GM12873 (cell line): Measurements from ENCODE around the gene SH3PXD2A.

Source experiments
- TF ChIP-seq, protein P1 (sequence below): IDR thresholded peaks from 2 replicates; pipeline ENCODE4 v1.5.1; 2012; ENCODE audit warnings: low read depth, mild to moderate bottlenecking, moderate library complexity, low read length, control low read depth; ENCODE audit not compliant: insufficient read depth; ENCODE audit errors: missing control alignments

SH3PXD2A gene

DNA sequence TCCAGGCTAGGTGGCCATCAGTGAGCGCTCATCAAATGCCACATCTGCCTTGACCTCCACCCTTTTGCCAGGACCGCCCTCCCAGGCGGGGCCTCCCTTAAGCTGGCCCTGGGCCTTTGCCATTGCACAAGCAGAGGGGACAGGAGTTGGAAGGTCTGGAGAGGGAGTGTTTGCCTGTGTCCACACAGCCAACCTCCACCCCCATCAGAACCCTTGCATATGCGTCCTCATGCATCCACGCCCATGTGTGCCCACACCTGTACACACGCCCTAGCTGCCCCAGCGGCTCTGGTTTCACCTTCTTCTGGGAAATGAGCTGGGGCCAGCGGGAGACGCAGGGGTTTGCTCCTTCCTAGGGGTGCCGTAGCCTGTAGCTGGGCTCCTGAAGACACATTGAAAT is 297.9 kb downstream of the SH3PXD2A start:
- TF ChIP-seq, protein P1, sequence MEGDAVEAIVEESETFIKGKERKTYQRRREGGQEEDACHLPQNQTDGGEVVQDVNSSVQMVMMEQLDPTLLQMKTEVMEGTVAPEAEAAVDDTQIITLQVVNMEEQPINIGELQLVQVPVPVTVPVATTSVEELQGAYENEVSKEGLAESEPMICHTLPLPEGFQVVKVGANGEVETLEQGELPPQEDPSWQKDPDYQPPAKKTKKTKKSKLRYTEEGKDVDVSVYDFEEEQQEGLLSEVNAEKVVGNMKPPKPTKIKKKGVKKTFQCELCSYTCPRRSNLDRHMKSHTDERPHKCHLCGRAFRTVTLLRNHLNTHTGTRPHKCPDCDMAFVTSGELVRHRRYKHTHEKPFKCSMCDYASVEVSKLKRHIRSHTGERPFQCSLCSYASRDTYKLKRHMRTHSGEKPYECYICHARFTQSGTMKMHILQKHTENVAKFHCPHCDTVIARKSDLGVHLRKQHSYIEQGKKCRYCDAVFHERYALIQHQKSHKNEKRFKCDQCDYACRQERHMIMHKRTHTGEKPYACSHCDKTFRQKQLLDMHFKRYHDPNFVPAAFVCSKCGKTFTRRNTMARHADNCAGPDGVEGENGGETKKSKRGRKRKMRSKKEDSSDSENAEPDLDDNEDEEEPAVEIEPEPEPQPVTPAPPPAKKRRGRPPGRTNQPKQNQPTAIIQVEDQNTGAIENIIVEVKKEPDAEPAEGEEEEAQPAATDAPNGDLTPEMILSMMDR = no peak

DNA sequence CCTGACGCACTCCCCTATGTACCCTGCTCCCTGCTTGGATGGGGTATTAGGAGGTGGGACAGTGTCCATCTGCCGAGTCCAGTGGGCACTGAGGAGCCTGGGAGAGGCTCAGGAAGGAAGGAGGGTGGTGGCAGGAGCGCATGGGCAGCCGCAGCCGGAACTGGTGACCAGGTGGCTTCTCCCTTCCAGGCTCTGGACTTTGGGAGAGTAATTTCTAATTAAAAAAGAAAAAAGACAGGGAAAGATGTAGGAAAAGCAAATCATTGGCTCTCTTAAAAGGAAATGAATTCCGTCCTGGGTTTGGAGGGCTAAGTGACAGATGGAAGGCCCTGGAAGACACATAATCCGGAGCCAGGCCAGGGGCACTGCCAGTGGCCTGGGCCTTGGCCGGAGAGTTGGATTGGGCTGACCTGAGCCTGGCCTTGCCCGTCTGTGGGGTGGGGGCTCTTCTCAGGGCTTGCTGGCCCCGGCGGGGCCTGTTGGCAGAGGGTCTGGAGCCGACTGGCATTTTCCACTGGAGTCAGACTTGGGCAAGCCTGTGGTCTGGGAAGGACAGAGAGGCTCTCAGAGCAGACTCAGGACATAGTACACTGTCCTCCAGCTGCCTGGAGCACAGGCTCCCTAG is 298.9 kb downstream of the SH3PXD2A start:
- TF ChIP-seq, protein P1 = no peak

DNA sequence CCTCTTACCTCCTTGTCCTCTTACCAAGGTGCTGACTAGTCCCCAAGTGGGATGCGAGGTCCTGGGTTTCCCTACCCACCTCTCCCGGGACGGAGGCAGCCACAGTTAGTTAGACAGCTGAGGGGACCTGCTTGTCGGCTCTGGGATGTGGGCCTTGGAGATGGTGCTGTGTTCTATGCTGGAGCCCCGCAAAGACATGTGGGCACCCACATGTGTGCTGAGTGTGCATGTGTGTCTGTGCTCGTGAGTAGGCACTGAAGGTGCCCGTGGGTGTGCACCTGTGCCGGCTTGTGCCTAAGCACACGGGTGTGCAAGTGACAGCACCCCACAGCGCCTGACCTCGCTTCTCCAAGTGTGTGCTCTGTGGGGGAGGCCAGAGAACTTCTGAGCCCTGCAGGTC is 299.7 kb downstream of the SH3PXD2A start:
- TF ChIP-seq, protein P1 = no peak

DNA sequence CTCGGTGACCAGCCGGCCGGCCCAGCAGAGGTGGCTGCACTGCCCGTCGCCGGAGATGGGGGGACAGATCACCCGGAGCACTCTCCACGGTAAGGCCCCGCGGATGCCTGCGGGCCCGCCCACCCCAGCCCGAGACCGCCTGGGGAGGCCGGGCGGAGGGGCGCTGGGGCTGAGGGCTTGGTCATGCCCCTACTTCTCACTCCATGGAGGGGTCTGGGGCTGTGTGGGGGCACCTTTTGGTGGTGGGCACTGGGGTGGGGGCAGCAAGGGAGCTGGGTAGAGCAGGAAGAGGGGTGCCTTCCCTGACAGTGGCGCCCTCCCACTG is 300.1 kb downstream of the SH3PXD2A start:
- TF ChIP-seq, protein P1 = no peak

DNA sequence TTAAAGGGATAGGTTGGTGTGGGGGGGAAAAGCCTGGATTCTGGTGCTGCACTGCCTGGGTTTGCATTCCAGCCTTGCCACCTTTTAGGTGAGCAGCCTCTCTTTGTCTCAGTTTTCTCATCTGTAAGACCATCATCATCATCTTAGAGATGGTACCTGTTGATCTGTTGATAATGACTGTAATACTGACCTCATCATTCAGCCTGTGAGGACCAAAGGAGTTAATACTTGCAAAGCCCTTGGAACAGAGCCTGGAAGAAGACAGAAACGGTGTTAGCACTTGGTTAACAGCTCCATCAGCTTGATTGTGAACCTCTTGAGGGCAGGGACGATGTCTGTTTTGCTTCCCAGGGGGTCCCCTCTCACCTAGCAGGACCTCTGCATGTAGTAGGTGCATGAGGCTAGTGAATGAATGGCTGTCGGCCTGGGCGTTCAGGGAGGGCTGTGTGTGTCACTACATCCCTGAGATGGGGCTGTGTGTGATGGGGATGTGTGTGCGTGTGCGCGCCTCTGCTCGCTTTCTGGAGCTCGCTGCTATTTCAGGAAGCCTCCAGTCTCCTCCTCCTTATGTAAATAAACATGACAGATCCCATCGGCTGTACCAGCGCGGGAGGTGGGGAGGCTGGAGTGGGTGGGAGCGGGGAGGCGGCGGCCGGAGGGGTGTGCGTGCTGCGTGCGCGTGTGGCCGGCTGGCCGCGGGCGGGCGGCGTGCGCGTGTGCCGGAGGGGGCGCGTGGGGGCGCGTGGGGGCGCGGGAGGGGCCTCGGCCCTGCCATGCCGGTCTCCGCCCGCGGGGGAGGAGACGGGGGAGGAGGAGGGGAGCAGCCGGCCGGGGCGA is 300.7 kb downstream of the SH3PXD2A start:
- TF ChIP-seq, protein P1 = no peak

DNA sequence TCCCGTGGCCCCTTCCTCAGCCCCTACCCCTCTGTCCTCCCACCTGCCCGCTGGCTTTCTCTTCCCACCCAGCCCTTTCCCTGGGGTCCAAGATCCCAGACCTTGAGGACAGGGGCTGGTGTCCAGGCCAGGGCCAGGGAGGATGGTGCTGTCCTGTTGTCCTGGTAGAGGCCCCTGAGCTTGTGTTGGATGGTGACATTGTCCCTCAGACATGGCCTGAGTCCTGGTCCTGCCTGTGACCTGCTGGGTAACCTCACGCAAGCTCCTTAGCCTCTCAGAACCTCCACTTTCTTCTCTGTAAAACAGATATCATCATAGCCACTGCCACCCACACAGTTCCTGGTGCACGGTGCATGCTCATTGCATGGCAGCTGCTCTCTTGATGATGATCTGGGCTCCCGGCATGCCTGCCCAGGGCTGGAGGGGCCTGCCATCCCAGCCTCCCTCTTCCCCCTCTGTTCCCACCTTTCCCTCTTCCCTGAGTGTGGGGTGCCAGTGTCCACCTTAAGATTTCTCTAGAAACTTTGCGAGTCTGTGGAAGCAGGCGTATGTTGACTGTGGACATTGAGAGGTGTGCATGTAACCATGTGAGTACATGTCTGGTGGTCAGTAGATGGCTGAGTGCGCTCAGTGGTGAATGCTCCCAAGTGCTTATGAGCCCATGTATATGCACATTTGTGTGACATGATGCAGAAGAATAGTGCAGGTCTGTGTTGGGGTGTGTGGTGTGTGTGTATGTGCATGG is 301.5 kb downstream of the SH3PXD2A start:
- TF ChIP-seq, protein P1 = no peak
